PC-3 (cell line): ENCODE measurements around the gene CTSC. TPM values are rescaled to one million over a fixed set of nuclear protein-coding genes. Genes with fewer than 3 reads are reported as not detected.

Experiments used
- ATAC-seq: fragments of 200-7000 bp; cut with Tn5 transposase; 2 replicates; pipeline ENCODE4 v1.9.1; 2020; ENCODE audit warnings: mild to moderate bottlenecking, moderate library complexity
- BruUV-seq: library from RNA; stranded (reverse); fragments of 400-500 nt; replicated peaks from 2 replicates; lab custom pipeline; 2021; lab: Mats Ljungman, UMichigan
- CTCF ChIA-PET: fragments of 300-600 bp; sonication (Branson Sonifier 250); formaldehyde crosslinking; loops from one replicate; lab custom pipeline; 2022; ENCODE audit warnings: antibody characterized with exemption; lab: Charles Lee
- POLR2A ChIA-PET: fragments of 300-600 bp; sonication (Branson Sonifier 250); formaldehyde crosslinking; loops from one replicate; lab custom pipeline; 2022; ENCODE audit warnings: antibody characterized with exemption; ENCODE audit not compliant: unreplicated experiment; lab: Charles Lee
- DNase-seq: peaks from one replicate; pipeline ENCODE4 v3.0.0-alpha.2; 2015
- H2AFZ ChIP-seq: fragments of 300-600 bp; sonication (generic); 2 replicates; pipeline ENCODE4 v1.6.0; 2016; ENCODE audit warnings: antibody characterized with exemption, low read length
- H3F3A ChIP-seq: fragments of 300-600 bp; sonication (generic); one replicate; pipeline ENCODE4 v1.6.0; 2017; ENCODE audit warnings: antibody characterized with exemption, low read length, control low read depth, mild to moderate bottlenecking; ENCODE audit not compliant: unreplicated experiment
- H3K27ac ChIP-seq: fragments of 300-600 bp; sonication (generic); 2 replicates; pipeline ENCODE4 v1.5.1; 2016; ENCODE audit warnings: mild to moderate bottlenecking, low read length
- H3K27me3 ChIP-seq: fragments of 300-600 bp; sonication (generic); 2 replicates; pipeline ENCODE4 v1.6.1; 2016; ENCODE audit warnings: low read length, mixed read lengths
- H3K36me3 ChIP-seq: fragments of 300-600 bp; sonication (generic); 2 replicates; pipeline ENCODE4 v1.6.1; 2016; ENCODE audit warnings: low read depth, mixed run types, low read length, mixed read lengths
- H3K4me1 ChIP-seq: fragments of 300-600 bp; sonication (generic); 2 replicates; pipeline ENCODE4 v1.5.1; 2016; ENCODE audit warnings: low read length; ENCODE audit not compliant: insufficient read depth
- H3K4me2 ChIP-seq: fragments of 300-600 bp; sonication (generic); 2 replicates; pipeline ENCODE4 v1.6.0; 2016; ENCODE audit warnings: low read length
- H3K4me3 ChIP-seq: fragments of 300-600 bp; sonication (generic); 2 replicates; pipeline ENCODE4 v1.5.1; 2016; ENCODE audit warnings: mild to moderate bottlenecking, low read length, mixed read lengths
- H3K79me2 ChIP-seq: fragments of 300-600 bp; sonication (generic); 2 replicates; pipeline ENCODE4 v1.6.1; 2017; ENCODE audit warnings: low read length, mixed read lengths
- H3K9ac ChIP-seq: fragments of 300-600 bp; sonication (generic); 2 replicates; pipeline ENCODE4 v1.6.0; 2016; ENCODE audit warnings: mild to moderate bottlenecking, low read length
- H3K9me2 ChIP-seq: fragments of 300-600 bp; sonication (generic); replicated peaks from 2 replicates; pipeline ENCODE4 v1.6.1; 2016; ENCODE audit warnings: mixed run types, low read length, mixed read lengths
- H3K9me3 ChIP-seq: fragments of 300-600 bp; sonication (generic); 2 replicates; pipeline ENCODE4 v1.6.1; 2016; ENCODE audit warnings: low read length, mixed read lengths
- H4K20me1 ChIP-seq: fragments of 300-600 bp; sonication (generic); 2 replicates; pipeline ENCODE4 v1.6.1; 2016; ENCODE audit warnings: low read length, mixed read lengths
- EZH2 ChIP-seq: fragments of 300-600 bp; sonication (generic); IDR thresholded peaks from one replicate; pipeline ENCODE4 v1.6.1; 2017; ENCODE audit warnings: antibody characterized with exemption, mild to moderate bottlenecking, low read length; ENCODE audit not compliant: unreplicated experiment
- EZH2phosphoT487 ChIP-seq: fragments of 300-600 bp; sonication (generic); IDR thresholded peaks from 2 replicates; pipeline ENCODE4 v1.6.1; 2018; ENCODE audit warnings: mild to moderate bottlenecking, antibody characterized with exemption, low read length, borderline replicate concordance
- intact Hi-C: fragments of 100-400 bp; cut with micrococcal nuclease; formaldehyde crosslinking; loops from 2 replicates; pipeline ENCODE4 v1.9.0; 2023
- total RNA-seq: library from RNA; depleted of rRNA; stranded (reverse); fragments of >200 nt; gene quantifications from 2 replicates; pipeline ENCODE4 v1.2.3, GENCODE V29; 2014
- TF ChIP-seq, protein P1 (sequence below): fragments of 300-600 bp; sonication (generic); conservative IDR thresholded peaks from 2 replicates; pipeline ENCODE4 v1.5.1; 2017; ENCODE audit warnings: antibody characterized with exemption, low read depth, mild to moderate bottlenecking, low read length

CTSC gene
- total RNA-seq, 1 experiment from 2014 or later, result 240 TPM

DNA sequence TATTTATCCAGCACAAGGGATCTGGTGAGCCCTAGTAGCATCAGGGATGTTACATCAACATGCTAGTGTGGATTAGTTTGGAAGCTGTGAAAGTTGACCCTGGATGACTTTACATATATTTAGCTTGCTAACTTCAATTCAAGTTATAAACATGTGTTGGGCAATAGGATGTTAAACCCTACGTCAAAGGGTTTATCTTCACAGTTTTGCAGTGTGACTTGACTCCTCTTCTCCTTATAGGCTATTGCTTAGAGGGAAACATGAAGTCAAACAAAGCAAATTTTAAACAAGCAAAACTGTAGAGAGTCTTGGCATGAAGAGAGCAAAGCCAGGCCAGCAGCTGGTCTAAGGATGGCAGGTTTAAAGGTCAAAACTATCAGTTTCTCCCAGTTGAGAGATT is 11.3 kb upstream of the CTSC start:
- POLR2A ChIA-PET, result no interaction called here
- CTCF ChIA-PET, result no interaction called here

DNA sequence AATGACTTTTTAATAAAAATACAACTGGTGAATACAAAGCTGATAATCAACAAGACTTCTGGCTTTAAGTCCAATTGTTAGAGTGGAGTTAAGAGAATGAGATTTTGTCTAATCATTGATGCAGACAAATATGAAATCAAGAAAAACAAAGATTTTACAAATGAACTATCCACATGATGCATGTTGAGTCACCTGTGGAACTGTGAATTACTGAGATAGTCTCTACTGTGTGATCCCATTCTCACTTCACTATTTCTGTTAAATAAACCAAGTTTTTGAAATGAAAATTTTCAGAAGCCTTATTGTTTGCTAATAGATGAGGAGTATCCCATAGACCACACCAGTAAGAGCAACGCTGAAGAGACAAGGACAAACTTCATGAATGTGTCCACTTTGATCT is 8.4 kb upstream of the CTSC start:
- no peak overlapping the region for H3K9ac ChIP-seq
- ChIA-PET POLR2A (no interaction called here), CTCF (no interaction called here)
- H3K36me3 ChIP-seq, result no peaks in the 10 kb centered on the region
- no peak overlapping the region for H3K4me3 ChIP-seq
- H4K20me1 ChIP-seq, result no peaks in the 10 kb centered on the region
- TF ChIP-seq, protein P1, sequence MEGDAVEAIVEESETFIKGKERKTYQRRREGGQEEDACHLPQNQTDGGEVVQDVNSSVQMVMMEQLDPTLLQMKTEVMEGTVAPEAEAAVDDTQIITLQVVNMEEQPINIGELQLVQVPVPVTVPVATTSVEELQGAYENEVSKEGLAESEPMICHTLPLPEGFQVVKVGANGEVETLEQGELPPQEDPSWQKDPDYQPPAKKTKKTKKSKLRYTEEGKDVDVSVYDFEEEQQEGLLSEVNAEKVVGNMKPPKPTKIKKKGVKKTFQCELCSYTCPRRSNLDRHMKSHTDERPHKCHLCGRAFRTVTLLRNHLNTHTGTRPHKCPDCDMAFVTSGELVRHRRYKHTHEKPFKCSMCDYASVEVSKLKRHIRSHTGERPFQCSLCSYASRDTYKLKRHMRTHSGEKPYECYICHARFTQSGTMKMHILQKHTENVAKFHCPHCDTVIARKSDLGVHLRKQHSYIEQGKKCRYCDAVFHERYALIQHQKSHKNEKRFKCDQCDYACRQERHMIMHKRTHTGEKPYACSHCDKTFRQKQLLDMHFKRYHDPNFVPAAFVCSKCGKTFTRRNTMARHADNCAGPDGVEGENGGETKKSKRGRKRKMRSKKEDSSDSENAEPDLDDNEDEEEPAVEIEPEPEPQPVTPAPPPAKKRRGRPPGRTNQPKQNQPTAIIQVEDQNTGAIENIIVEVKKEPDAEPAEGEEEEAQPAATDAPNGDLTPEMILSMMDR, result no peak
- TF ChIP-seq EZH2 (no peak), EZH2phosphoT487 (no peak)
- no peaks in the 10 kb centered on the region for H3K27me3 ChIP-seq
- H3K9me2 ChIP-seq, result no peaks in the 10 kb centered on the region
- no peak overlapping the region for H3K27ac ChIP-seq
- H3K4me2 ChIP-seq, result no peak overlapping the region
- H3K79me2 ChIP-seq, result no peaks in the 10 kb centered on the region
- no peak for ATAC-seq
- no TSS peak for BruUV-seq
- peaks cover 10% of the 10 kb centered on the region for H3K4me1 ChIP-seq
- intact Hi-C loops, result no loop called here
- DNase-seq, result no peak
- no peak overlapping the region for H2AFZ ChIP-seq
- H3K9me3 ChIP-seq, result no peaks in the 10 kb centered on the region
- H3F3A ChIP-seq, result no peaks in the 10 kb centered on the region

More for the DNA sequence above, 11.3 kb upstream of the CTSC start:
- no peak overlapping the region for H2AFZ ChIP-seq
- no peak overlapping the region for H3K4me3 ChIP-seq
- no peak for ATAC-seq
- H3K9me3 ChIP-seq, result no peaks in the 10 kb centered on the region
- H3K9ac ChIP-seq, result no peak overlapping the region
- no peak for DNase-seq
- intact Hi-C loops, result no loop called here
- no peaks in the 10 kb centered on the region for H3K36me3 ChIP-seq
- no peaks in the 10 kb centered on the region for H3K9me2 ChIP-seq
- H3K27ac ChIP-seq, result no peak overlapping the region
- no peaks in the 10 kb centered on the region for H3F3A ChIP-seq
- no peak for TF ChIP-seq EZH2phosphoT487
- no peak for TF ChIP-seq EZH2
- TF ChIP-seq, protein P1, result no peak
- no TSS peak for BruUV-seq
- no peak overlapping the region for H3K4me2 ChIP-seq
- no peaks in the 10 kb centered on the region for H3K27me3 ChIP-seq
- H3K4me1 ChIP-seq, result peaks cover 21% of the 10 kb centered on the region
- H3K79me2 ChIP-seq, result no peaks in the 10 kb centered on the region
- no peaks in the 10 kb centered on the region for H4K20me1 ChIP-seq

DNA sequence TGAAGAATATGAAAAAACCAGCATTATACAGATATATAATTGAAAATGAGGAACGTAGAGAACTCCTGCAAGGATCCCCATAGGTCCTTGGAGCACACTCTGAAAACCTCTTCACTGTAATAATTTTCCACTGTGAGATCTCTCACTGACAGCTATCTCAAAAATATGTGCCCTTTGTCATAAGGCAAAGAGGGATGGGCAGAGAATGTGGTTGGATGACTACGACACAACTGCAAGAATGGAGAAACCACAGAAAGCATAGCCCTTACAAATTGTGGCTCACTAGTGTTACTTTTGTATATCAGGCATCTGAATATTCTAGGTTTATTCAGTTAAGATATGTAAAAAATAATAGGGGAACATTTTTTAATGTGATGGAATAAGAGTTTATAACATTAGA is 7.9 kb upstream of the CTSC start:
- intact Hi-C loops, result no loop called here
- H3K27ac ChIP-seq, result no peak overlapping the region
- H3K9me3 ChIP-seq, result no peaks in the 10 kb centered on the region
- no peak overlapping the region for H3K4me3 ChIP-seq
- no peaks in the 10 kb centered on the region for H4K20me1 ChIP-seq
- no peak overlapping the region for H2AFZ ChIP-seq
- H3K9ac ChIP-seq, result no peak overlapping the region
- no peak overlapping the region for H3K4me2 ChIP-seq
- DNase-seq, result peak; percentile 65
- H3K27me3 ChIP-seq, result no peaks in the 10 kb centered on the region
- ChIA-PET POLR2A (no interaction called here), CTCF (no interaction called here)
- peaks cover 10% of the 10 kb centered on the region for H3K4me1 ChIP-seq
- no peaks in the 10 kb centered on the region for H3K9me2 ChIP-seq
- ATAC-seq, result peak; percentile 50
- H3F3A ChIP-seq, result no peaks in the 10 kb centered on the region
- TF ChIP-seq, protein P1, result no peak
- TF ChIP-seq EZH2phosphoT487 (no peak), EZH2 (no peak)
- no peaks in the 10 kb centered on the region for H3K79me2 ChIP-seq
- no peaks in the 10 kb centered on the region for H3K36me3 ChIP-seq
- no TSS peak for BruUV-seq
